Esophagus squamous epithelium (tissue), 5 donors: Measurements from ENCODE around the gene ADRM1. TPM values are rescaled to one million over a fixed set of nuclear protein-coding genes. Genes with fewer than 3 reads are reported as not detected.

ENCODE experiments used
- DNase-seq: peaks from one replicate; lab custom pipeline; 2025; lab: John Stamatoyannopoulos, UW
- H3K27ac ChIP-seq, 4 donors: fragments of 200-600 bp; sonication (generic); one replicate each; pipeline ENCODE4 v1.5.1; 2016 to 2019; ENCODE audit warnings: mild to moderate bottlenecking in 1 of 4
- H3K27me3 ChIP-seq, 4 donors: fragments of 200-600 bp; sonication (generic); 1 replicate in 3 of 4; 2 replicates in 1 of 4; pipeline versions ENCODE4 v1.5.1 to v1.6.0; 2017 to 2021; ENCODE audit warnings: antibody characterized with exemption in 1 of 4
- H3K36me3 ChIP-seq, 3 donors: fragments of 200-600 bp; sonication (generic); one replicate each; pipeline ENCODE4 v1.5.1; 2016 to 2019
- H3K4me1 ChIP-seq, 3 donors: fragments of 200-600 bp; sonication (generic); one replicate each; pipeline ENCODE4 v1.5.1; 2017 to 2019
- H3K4me3 ChIP-seq, 4 donors: fragments of 200-600 bp; sonication (generic); 1 replicate in 3 of 4; 2 replicates in 1 of 4; pipeline ENCODE4 v1.5.1; 2016 to 2019; ENCODE audit warnings: mild to moderate bottlenecking in 2 of 4, moderate library complexity in 1 of 4
- H3K9me3 ChIP-seq, 3 donors: fragments of 200-600 bp; sonication (generic); one replicate each; pipeline ENCODE4 v1.5.1; 2016 to 2019
- POLR2A ChIP-seq, 4 donors: fragments of 450-650 bp; IDR thresholded peaks; one replicate each; pipeline ENCODE4 v1.6.1; 2017; ENCODE audit warnings: antibody characterized with exemption in 4 of 4, mild to moderate bottlenecking in 4 of 4, moderate library complexity in 3 of 4
- WGBS, 2 donors: methylation state at CpG; one replicate each; pipeline ENCODE4 v1.1.5; 2018; 5-methylcytosine and 5-hydroxymethylcytosine counted together
- intact Hi-C: fragments of 100-400 bp; cut with DNase I; formaldehyde crosslinking; loops from one replicate; pipeline ENCODE4 v1.15.0; 2022
- total RNA-seq, 4 donors: library from RNA; depleted of rRNA; stranded (reverse); fragments of >200 nt; gene quantifications; one replicate each; pipeline ENCODE4 v1.1.0, GENCODE V29; 2016
- TF ChIP-seq, protein P1 (sequence below), 6 experiments: fragments of 450-650 bp in 4 of 6; fragments of 200-600 bp in 2 of 6; sonication (generic) in 2 of 6; IDR thresholded peaks; one replicate each; pipeline ENCODE4 v1.5.1; 2016 to 2019; ENCODE audit warnings: antibody characterized with exemption in 6 of 6, mild to moderate bottlenecking in 4 of 6, moderate library complexity in 4 of 6
- donor health status: DM: yes; HTN: yes; CAD: no.

The ADRM1 gene
- total RNA-seq, 4 donors from 2014 or later = 126 to 173 (median 133) TPM

DNA sequence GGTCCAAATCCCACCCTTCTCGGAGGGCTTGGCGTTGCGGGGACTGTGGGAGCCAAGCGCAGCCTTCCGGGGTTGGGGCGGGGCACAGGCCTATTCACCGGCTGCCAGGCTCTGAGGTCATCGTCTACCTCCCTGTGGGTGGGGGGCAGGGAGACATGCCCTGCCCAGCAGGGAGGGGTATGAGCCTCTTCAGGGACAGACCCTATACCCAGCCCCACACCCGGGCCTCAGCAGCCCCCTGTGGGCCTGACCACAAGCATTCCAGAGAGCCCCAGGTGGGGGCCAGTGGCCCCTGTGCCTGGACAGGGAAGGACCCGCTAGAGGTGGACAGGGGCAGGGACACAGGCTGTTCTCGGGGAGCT, 52.7 kb downstream of the ADRM1 start:
- intact Hi-C loops = no loop called here
- Histone ChIP-seq H3K36me3 (peaks cover 6 to 22% (median 7%) of the 10 kb centered on the region in 3 donors), H3K27ac (peak overlapping the region; percentile 91 to 93 (median 92)), H3K9me3 (no peaks in the 10 kb centered on the region), H3K27me3 (no peaks in the 10 kb centered on the region), H3K4me1 (peaks cover 79 to 99% (median 93%) of the 10 kb centered on the region in 3 donors), H3K4me3 (peak overlapping the region in 2 of 4 donors; percentile 18 to 43)
- no peak for DNase-seq
- WGBS, 2 donors = no CpG with 5 or more reads among the region's 11 CpGs
- TF ChIP-seq, protein P1, sequence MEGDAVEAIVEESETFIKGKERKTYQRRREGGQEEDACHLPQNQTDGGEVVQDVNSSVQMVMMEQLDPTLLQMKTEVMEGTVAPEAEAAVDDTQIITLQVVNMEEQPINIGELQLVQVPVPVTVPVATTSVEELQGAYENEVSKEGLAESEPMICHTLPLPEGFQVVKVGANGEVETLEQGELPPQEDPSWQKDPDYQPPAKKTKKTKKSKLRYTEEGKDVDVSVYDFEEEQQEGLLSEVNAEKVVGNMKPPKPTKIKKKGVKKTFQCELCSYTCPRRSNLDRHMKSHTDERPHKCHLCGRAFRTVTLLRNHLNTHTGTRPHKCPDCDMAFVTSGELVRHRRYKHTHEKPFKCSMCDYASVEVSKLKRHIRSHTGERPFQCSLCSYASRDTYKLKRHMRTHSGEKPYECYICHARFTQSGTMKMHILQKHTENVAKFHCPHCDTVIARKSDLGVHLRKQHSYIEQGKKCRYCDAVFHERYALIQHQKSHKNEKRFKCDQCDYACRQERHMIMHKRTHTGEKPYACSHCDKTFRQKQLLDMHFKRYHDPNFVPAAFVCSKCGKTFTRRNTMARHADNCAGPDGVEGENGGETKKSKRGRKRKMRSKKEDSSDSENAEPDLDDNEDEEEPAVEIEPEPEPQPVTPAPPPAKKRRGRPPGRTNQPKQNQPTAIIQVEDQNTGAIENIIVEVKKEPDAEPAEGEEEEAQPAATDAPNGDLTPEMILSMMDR (IDR thresholded peaks at IDR 0.05) = no peak
- no peak for TF ChIP-seq POLR2A (IDR thresholded peaks at IDR 0.05)

DNA sequence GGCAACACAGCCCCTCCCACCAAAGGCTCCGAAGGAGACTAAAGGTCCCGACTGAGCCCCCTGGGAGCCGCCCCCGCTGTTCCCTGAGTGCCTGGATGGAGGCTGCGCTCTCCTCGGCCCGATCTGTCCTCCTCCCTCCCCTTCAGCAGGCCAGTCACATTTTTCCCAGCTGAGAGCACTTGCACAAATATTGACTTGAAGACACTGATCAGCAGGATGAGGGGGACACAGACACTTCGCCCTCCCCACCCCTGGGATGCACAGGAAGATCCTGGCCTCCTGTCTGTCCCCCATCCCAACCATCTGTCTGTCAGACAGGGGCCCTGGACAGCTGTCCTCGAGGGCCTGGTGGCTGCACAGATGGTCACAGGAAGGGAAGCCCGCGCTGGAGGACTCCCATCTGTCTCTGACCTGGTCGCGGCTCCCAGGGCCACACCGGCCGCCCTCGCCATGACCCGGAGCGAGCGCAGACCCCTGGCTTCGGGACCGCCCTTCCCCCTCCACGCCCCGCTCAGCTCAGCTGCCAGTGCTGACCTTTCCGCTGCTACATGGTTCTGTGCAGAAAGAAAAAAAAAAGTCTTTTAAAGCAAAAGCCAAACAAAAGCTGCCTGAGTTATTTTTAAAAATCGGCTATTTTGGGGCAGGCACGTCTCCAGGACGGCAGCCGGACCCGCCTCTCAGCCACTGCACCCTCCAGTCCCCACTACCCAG, 53.2 kb downstream of the ADRM1 start:
- peak overlapping the region; percentile 91 to 93 (median 92) for H3K27ac ChIP-seq
- TF ChIP-seq POLR2A (IDR thresholded peaks at IDR 0.05) = no peak
- TF ChIP-seq, protein P1 (IDR thresholded peaks at IDR 0.05) = no peak
- peaks cover 81 to 99% (median 93%) of the 10 kb centered on the region in 3 donors for H3K4me1 ChIP-seq
- H3K4me3 ChIP-seq = peak overlapping the region in 2 of 4 donors; percentile 18 to 43
- DNase-seq = no peak
- no peaks in the 10 kb centered on the region for H3K9me3 ChIP-seq
- intact Hi-C loops = no loop called here
- peaks cover 6 to 17% (median 7%) of the 10 kb centered on the region in 3 donors for H3K36me3 ChIP-seq
- no peaks in the 10 kb centered on the region for H3K27me3 ChIP-seq
- 29 to 42% methylated on average over 4 to 12 of the region's 29 CpGs for WGBS, 2 donors

DNA sequence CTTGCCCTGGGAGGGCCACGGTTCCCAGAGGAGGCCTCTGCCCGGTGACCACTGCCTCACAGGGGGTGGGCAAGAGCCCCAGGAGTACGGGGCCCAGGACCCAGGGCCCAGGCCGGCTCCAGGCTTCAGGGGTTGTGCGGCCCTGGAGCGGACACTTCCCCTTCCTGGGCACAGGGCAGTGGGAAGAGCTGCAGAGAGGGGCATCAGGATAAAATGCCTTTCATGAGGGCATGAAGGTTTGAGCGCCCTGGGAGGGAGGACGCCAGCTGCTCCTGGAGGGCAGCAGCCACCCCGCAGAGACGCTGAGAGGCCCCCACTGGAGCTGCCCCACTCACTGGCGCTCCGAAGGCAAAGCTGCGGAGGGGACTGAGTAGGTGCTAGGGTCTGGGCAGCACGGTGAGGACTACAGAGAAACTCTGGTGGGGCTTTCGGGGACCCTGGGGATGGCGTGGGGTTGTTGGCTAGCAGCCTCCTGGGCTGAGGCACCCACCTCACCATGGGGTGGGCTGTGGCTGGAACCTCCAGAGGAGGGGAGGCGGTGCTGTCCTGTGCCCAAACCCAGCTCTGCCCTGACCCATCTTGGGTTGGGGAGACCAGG, 53.9 kb downstream of the ADRM1 start:
- H3K27me3 ChIP-seq = no peaks in the 10 kb centered on the region
- H3K4me1 ChIP-seq = peaks cover 88 to 99% (median 93%) of the 10 kb centered on the region in 3 donors
- no peak for TF ChIP-seq POLR2A (IDR thresholded peaks at IDR 0.05)
- TF ChIP-seq, protein P1 (IDR thresholded peaks at IDR 0.05) = no peak
- peak overlapping the region; percentile 91 to 93 (median 92) for H3K27ac ChIP-seq
- intact Hi-C loops = no loop called here
- peaks cover 1 to 13% (median 1%) of the 10 kb centered on the region in 3 donors for H3K36me3 ChIP-seq
- H3K4me3 ChIP-seq = peak overlapping the region in 3 of 4 donors; percentile 0 to 43 (median 18)
- H3K9me3 ChIP-seq = no peaks in the 10 kb centered on the region
- no peak for DNase-seq
- 49 to 66% methylated on average over 8 of the region's 17 CpGs for WGBS, 2 donors

DNA sequence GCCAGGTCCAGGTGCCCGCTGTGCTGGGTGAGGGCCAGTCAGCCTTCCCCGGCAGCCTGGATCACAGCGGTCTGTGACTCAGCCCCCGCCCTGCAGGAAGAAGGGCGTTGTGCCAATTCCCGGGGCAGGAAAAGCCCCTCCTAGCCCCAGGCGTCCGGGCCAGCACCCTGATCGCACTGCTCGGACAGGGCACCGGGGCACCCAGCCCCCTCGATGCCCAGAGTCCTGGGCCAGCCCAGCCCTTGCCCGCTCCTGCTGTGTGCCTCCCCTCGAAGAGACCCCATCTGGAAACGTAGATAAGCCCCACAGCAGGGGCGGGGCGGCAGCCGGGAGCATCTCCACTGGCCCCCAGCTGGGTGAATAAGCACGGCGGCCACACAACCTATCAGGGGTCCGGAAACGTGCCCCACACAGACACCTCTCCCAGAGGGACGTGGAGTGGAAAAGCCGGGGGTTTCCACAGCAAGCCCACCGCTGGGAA, 54.4 kb downstream of the ADRM1 start:
- Histone ChIP-seq H3K4me1 (peaks cover 91 to 99% (median 96%) of the 10 kb centered on the region in 3 donors), H3K27me3 (no peaks in the 10 kb centered on the region), H3K27ac (peak overlapping the region; percentile 91 to 93 (median 92)), H3K4me3 (peak overlapping the region in 3 of 4 donors; percentile 0 to 43 (median 18)), H3K36me3 (peaks cover 0 to 13% (median 0%) of the 10 kb centered on the region in 3 donors), H3K9me3 (no peaks in the 10 kb centered on the region)
- intact Hi-C loops = no loop called here
- no peak for DNase-seq
- WGBS, 2 donors = 80% methylated on average over 1 of the region's 25 CpGs; no CpG with 5 or more reads in 1 of the 2 donors
- TF ChIP-seq POLR2A (IDR thresholded peaks at IDR 0.05) = no peak
- TF ChIP-seq, protein P1 (IDR thresholded peaks at IDR 0.05) = no peak

DNA sequence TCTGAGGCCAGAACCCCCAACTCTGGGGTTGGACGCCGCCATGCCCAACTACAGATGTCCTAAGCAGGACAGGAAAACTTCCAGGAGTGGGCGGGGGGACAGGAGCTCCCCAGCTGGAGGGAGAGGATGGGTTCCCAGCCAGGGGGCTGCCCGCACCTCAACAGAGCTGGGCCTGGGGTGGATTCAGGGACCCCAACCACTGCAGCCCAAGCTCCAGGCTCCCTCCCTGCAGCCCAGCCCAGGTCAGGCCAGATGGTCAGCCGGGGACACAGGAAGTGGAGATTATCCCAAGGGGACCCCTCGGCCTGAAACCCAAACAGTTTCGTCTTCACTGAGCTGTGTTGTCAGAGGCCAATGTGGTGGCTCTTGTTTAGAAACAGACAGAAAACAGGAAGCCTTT, 54.9 kb downstream of the ADRM1 start:
- 71% methylated on average over 3 of the region's 7 CpGs; no CpG with 5 or more reads in 1 of the 2 donors for WGBS, 2 donors
- intact Hi-C loops = no loop called here
- Histone ChIP-seq H3K4me1 (peaks cover 93 to 99% (median 96%) of the 10 kb centered on the region in 3 donors), H3K27ac (peak overlapping the region; percentile 91 to 93 (median 92)), H3K36me3 (peaks cover 0 to 11% (median 0%) of the 10 kb centered on the region in 3 donors), H3K9me3 (no peaks in the 10 kb centered on the region), H3K4me3 (peak overlapping the region in 3 of 4 donors; percentile 0 to 43 (median 18)), H3K27me3 (no peaks in the 10 kb centered on the region)
- TF ChIP-seq, protein P1 (IDR thresholded peaks at IDR 0.05) = no peak
- TF ChIP-seq POLR2A (IDR thresholded peaks at IDR 0.05) = no peak
- no peak for DNase-seq
